HEK293 (cell line): ENCODE measurements around the gene RIMS4.
A peak's percentile ranks its signal among the peaks of the same experiment; 100 is the strongest.

Experiments used
- EGR2 ChIP-seq: fragments of 450-650 bp; formaldehyde crosslinking; IDR thresholded peaks from 2 replicates; pipeline ENCODE4 v1.5.1; 2016; ENCODE audit warnings: low read depth, missing biosample characterization, missing genetic modification characterization
- FEZF1 ChIP-seq: fragments of 450-650 bp; formaldehyde crosslinking; IDR thresholded peaks from 2 replicates; pipeline ENCODE4 v1.5.1; 2016; ENCODE audit warnings: missing biosample characterization, missing genetic modification characterization
- GFI1B ChIP-seq: fragments of 450-650 bp; formaldehyde crosslinking; IDR thresholded peaks from 2 replicates; pipeline ENCODE4 v1.5.1; 2016; ENCODE audit warnings: missing biosample characterization, missing genetic modification characterization
- HIC1 ChIP-seq: fragments of 450-650 bp; formaldehyde crosslinking; IDR thresholded peaks from 2 replicates; pipeline ENCODE4 v1.5.1; 2016; ENCODE audit warnings: missing biosample characterization, missing genetic modification characterization
- IKZF3 ChIP-seq: fragments of 450-650 bp; IDR thresholded peaks from 2 replicates; pipeline ENCODE4 v1.5.0; 2018; ENCODE audit warnings: missing biosample characterization, mild to moderate bottlenecking, missing genetic modification characterization, moderate library complexity
- KLF1 ChIP-seq: fragments of 450-650 bp; formaldehyde crosslinking; IDR thresholded peaks from 2 replicates; pipeline ENCODE4 v1.5.1; 2016; ENCODE audit warnings: missing biosample characterization, missing genetic modification characterization
- KLF9 ChIP-seq: fragments of 450-650 bp; formaldehyde crosslinking; IDR thresholded peaks from 2 replicates; pipeline ENCODE4 v1.5.1; 2016; ENCODE audit warnings: missing biosample characterization, missing genetic modification characterization, low read depth
- MZF1 ChIP-seq: fragments of 450-650 bp; formaldehyde crosslinking; IDR thresholded peaks from 2 replicates; pipeline ENCODE4 v1.5.1; 2017; ENCODE audit warnings: missing biosample characterization, missing genetic modification characterization, borderline replicate concordance
- SALL2 ChIP-seq: fragments of 450-650 bp; formaldehyde crosslinking; IDR thresholded peaks from 2 replicates; pipeline ENCODE4 v1.5.0; 2017; ENCODE audit warnings: missing biosample characterization, mild to moderate bottlenecking, missing genetic modification characterization, borderline replicate concordance
- TCF7L2 ChIP-seq: IDR thresholded peaks from 2 replicates; pipeline ENCODE4 v1.6.1; 2011; ENCODE audit warnings: low read depth, mild to moderate bottlenecking, inconsistent platforms, low read length, moderate library complexity, borderline replicate concordance
- YY1 ChIP-seq: fragments of 450-650 bp; formaldehyde crosslinking; IDR thresholded peaks from 2 replicates; pipeline ENCODE4 v1.5.1; 2018; ENCODE audit warnings: missing biosample characterization, missing genetic modification characterization
- ZNF112 ChIP-seq: fragments of 450-650 bp; formaldehyde crosslinking; IDR thresholded peaks from 2 replicates; pipeline ENCODE4 v1.5.0; 2017; ENCODE audit warnings: missing biosample characterization, missing genetic modification characterization
- ZNF133 ChIP-seq: fragments of 450-650 bp; formaldehyde crosslinking; IDR thresholded peaks from 2 replicates; pipeline ENCODE4 v1.5.1; 2016; ENCODE audit warnings: missing biosample characterization, missing genetic modification characterization
- ZNF174 ChIP-seq: fragments of 450-650 bp; formaldehyde crosslinking; IDR thresholded peaks from 2 replicates; pipeline ENCODE4 v1.5.0; 2017; ENCODE audit warnings: missing biosample characterization, mild to moderate bottlenecking, missing genetic modification characterization
- ZNF184 ChIP-seq: fragments of 450-650 bp; IDR thresholded peaks from 2 replicates; pipeline ENCODE4 v1.5.1; 2018; ENCODE audit warnings: missing biosample characterization, mild to moderate bottlenecking, missing genetic modification characterization
- ZNF223 ChIP-seq: fragments of 450-650 bp; formaldehyde crosslinking; IDR thresholded peaks from 2 replicates; pipeline ENCODE4 v1.5.1; 2016; ENCODE audit warnings: missing biosample characterization, missing genetic modification characterization
- ZNF26 ChIP-seq: fragments of 450-650 bp; formaldehyde crosslinking; IDR thresholded peaks from 2 replicates; pipeline ENCODE4 v1.5.1; 2016; ENCODE audit warnings: missing biosample characterization, missing genetic modification characterization
- ZNF266 ChIP-seq: fragments of 450-650 bp; formaldehyde crosslinking; IDR thresholded peaks from 2 replicates; pipeline ENCODE4 v1.5.1; 2016; ENCODE audit warnings: missing biosample characterization, missing genetic modification characterization, low read depth
- ZNF274 ChIP-seq, 2 experiments: fragments of 200-500 bp in 1 of 2; fragments of 450-650 bp in 1 of 2; sonication (Bioruptor generic) in 1 of 2; formaldehyde crosslinking in 1 of 2; IDR thresholded peaks; 2 replicates each; pipeline versions ENCODE4 v1.5.1 to v1.6.1; 2014 to 2016; ENCODE audit warnings: borderline replicate concordance in 1 of 2, inconsistent platforms in 1 of 2, low read length in 1 of 2, missing biosample characterization in 1 of 2, missing genetic modification characterization in 1 of 2
- ZNF280C ChIP-seq: fragments of 450-650 bp; formaldehyde crosslinking; IDR thresholded peaks from 2 replicates; pipeline ENCODE4 v1.5.1; 2016; ENCODE audit warnings: missing biosample characterization, missing genetic modification characterization
- ZNF350 ChIP-seq: fragments of 450-650 bp; formaldehyde crosslinking; IDR thresholded peaks from 2 replicates; pipeline ENCODE4 v1.5.0; 2017; ENCODE audit warnings: missing biosample characterization, mild to moderate bottlenecking, missing genetic modification characterization
- ZNF416 ChIP-seq: fragments of 450-650 bp; formaldehyde crosslinking; IDR thresholded peaks from 2 replicates; pipeline ENCODE4 v1.5.1; 2016; ENCODE audit warnings: missing biosample characterization, missing genetic modification characterization
- ZNF571 ChIP-seq: fragments of 450-650 bp; formaldehyde crosslinking; IDR thresholded peaks from 2 replicates; pipeline ENCODE4 v1.5.0; 2017; ENCODE audit warnings: missing biosample characterization, missing genetic modification characterization
- ZNF677 ChIP-seq: fragments of 450-650 bp; IDR thresholded peaks from 2 replicates; pipeline ENCODE4 v1.5.0; 2018; ENCODE audit warnings: missing biosample characterization, mild to moderate bottlenecking, missing genetic modification characterization, moderate library complexity
- ZNF830 ChIP-seq: fragments of 450-650 bp; IDR thresholded peaks from 2 replicates; pipeline ENCODE4 v1.5.0; 2018; ENCODE audit warnings: missing biosample characterization, missing genetic modification characterization, low read depth, mild to moderate bottlenecking, moderate library complexity
- ZXDB ChIP-seq: fragments of 450-650 bp; formaldehyde crosslinking; IDR thresholded peaks from 2 replicates; pipeline ENCODE4 v1.5.1; 2016; ENCODE audit warnings: missing biosample characterization, missing genetic modification characterization
- TF ChIP-seq, protein P1 (sequence below): fragments of 450-650 bp; formaldehyde crosslinking; IDR thresholded peaks from 2 replicates; pipeline ENCODE4 v1.5.1; 2016; ENCODE audit warnings: missing biosample characterization, missing genetic modification characterization
- TF ChIP-seq, protein P2 (sequence below): fragments of 450-650 bp; formaldehyde crosslinking; IDR thresholded peaks from 2 replicates; pipeline ENCODE4 v1.5.1; 2016; ENCODE audit warnings: missing biosample characterization, missing genetic modification characterization, low read depth

Gene RIMS4

GRCh38 chr20:44728801-44729443 is 81.4 kb downstream of the RIMS4 start (continued):
- TF ChIP-seq, protein P1, sequence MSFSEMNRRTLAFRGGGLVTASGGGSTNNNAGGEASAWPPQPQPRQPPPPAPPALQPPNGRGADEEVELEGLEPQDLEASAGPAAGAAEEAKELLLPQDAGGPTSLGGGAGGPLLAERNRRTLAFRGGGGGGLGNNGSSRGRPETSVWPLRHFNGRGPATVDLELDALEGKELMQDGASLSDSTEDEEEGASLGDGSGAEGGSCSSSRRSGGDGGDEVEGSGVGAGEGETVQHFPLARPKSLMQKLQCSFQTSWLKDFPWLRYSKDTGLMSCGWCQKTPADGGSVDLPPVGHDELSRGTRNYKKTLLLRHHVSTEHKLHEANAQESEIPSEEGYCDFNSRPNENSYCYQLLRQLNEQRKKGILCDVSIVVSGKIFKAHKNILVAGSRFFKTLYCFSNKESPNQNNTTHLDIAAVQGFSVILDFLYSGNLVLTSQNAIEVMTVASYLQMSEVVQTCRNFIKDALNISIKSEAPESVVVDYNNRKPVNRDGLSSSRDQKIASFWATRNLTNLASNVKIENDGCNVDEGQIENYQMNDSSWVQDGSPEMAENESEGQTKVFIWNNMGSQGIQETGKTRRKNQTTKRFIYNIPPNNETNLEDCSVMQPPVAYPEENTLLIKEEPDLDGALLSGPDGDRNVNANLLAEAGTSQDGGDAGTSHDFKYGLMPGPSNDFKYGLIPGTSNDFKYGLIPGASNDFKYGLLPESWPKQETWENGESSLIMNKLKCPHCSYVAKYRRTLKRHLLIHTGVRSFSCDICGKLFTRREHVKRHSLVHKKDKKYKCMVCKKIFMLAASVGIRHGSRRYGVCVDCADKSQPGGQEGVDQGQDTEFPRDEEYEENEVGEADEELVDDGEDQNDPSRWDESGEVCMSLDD (tag by site-specific recombination) = peak; percentile 74; the same call in 1 of the 2 replicates
- peak; percentile 93 for TF ChIP-seq ZXDB (tag by site-specific recombination)
- peak; percentile 62; the same call in 1 of the 2 replicates for TF ChIP-seq FEZF1 (tag by site-specific recombination)
- TF ChIP-seq KLF1 (tag by site-specific recombination) = peak; percentile 67
- TF ChIP-seq HIC1 (tag by site-specific recombination) = peak; percentile 100
- no peak for TF ChIP-seq ZNF266 (tag by site-specific recombination)
- 0 out of 2 replicates have a peak, but pooled peaks have one; percentile 67 for TF ChIP-seq ZNF184 (tag by site-specific recombination)
- TF ChIP-seq GFI1B (tag by site-specific recombination) = peak; percentile 50; the same call in 1 of the 2 replicates
- TF ChIP-seq KLF9 (tag by site-specific recombination) = peak; percentile 33; the same call in 1 of the 2 replicates
- TF ChIP-seq YY1 = no peak
- TF ChIP-seq ZNF571 (tag by site-specific recombination) = no peak
- TF ChIP-seq EGR2 (tag by site-specific recombination) = no peak
- TF ChIP-seq ZNF677 (tag by site-specific recombination) = no peak
- TF ChIP-seq SALL2 (tag by site-specific recombination) = no peak
- TF ChIP-seq MZF1 = peak; percentile 93
- TF ChIP-seq TCF7L2 = no peak
- no peak for TF ChIP-seq ZNF223 (tag by site-specific recombination)
- no peak for TF ChIP-seq ZNF350 (tag by site-specific recombination)
- TF ChIP-seq ZNF274 (IDR thresholded peaks at IDR 0.05; ENCODE audit: low read length) = no peak
- TF ChIP-seq ZNF274 (tag by site-specific recombination; IDR thresholded peaks at IDR 0.05; ENCODE audit: borderline replicate concordance) = no peak
- no peak for TF ChIP-seq ZNF830 (tag by site-specific recombination)
- TF ChIP-seq ZNF174 (tag by site-specific recombination) = no peak
- no peak for TF ChIP-seq ZNF280C (tag by site-specific recombination)
- 0 out of 2 replicates have a peak, but pooled peaks have one; percentile 65 for TF ChIP-seq IKZF3 (tag by site-specific recombination)
- TF ChIP-seq ZNF26 (tag by site-specific recombination) = no peak
- TF ChIP-seq ZNF112 = no peak
- no peak for TF ChIP-seq ZNF416 (tag by site-specific recombination)
- TF ChIP-seq, protein P2, sequence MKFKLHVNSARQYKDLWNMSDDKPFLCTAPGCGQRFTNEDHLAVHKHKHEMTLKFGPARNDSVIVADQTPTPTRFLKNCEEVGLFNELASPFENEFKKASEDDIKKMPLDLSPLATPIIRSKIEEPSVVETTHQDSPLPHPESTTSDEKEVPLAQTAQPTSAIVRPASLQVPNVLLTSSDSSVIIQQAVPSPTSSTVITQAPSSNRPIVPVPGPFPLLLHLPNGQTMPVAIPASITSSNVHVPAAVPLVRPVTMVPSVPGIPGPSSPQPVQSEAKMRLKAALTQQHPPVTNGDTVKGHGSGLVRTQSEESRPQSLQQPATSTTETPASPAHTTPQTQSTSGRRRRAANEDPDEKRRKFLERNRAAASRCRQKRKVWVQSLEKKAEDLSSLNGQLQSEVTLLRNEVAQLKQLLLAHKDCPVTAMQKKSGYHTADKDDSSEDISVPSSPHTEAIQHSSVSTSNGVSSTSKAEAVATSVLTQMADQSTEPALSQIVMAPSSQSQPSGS (tag by site-specific recombination) = peak; percentile 95
- TF ChIP-seq ZNF133 (tag by site-specific recombination) = no peak
